Breast epithelium (tissue), 4 donors: ENCODE measurements around the gene ADM2. TPM values are rescaled to one million over a fixed set of nuclear protein-coding genes. Genes with fewer than 3 reads are reported as not detected.

Experiments used
- DNase-seq, 2 donors: peaks; one replicate each; pipeline ENCODE4 v3.0.0-alpha.2; 2019; ENCODE audit warnings: low spot score in 2 of 2
- H3K27ac ChIP-seq, 2 donors: fragments of 200-600 bp; sonication (generic) in 1 of 2; one replicate each; pipeline ENCODE4 v1.5.1; 2016 to 2019; ENCODE audit warnings: mild to moderate bottlenecking in 1 of 2
- H3K27me3 ChIP-seq, 2 donors: fragments of 200-600 bp; sonication (generic) in 1 of 2; one replicate each; pipeline versions ENCODE4 v1.5.1 to v1.6.0; 2017 to 2019; ENCODE audit warnings: control low read depth in 1 of 2, mild to moderate bottlenecking in 1 of 2
- H3K36me3 ChIP-seq: fragments of 200-600 bp; one replicate; pipeline ENCODE4 v1.5.1; 2019
- H3K4me1 ChIP-seq, 2 donors: fragments of 200-600 bp; sonication (generic); one replicate each; pipeline ENCODE4 v1.5.1; 2016 to 2019; ENCODE audit warnings: control low read depth in 1 of 2
- H3K4me3 ChIP-seq, 3 donors: fragments of 200-600 bp; sonication (generic); 1 replicate in 2 of 3; 2 replicates in 1 of 3; pipeline ENCODE4 v1.5.1; 2016 to 2019; ENCODE audit warnings: mild to moderate bottlenecking in 3 of 3, moderate library complexity in 2 of 3
- H3K9me3 ChIP-seq, 2 donors: fragments of 200-600 bp; sonication (generic) in 1 of 2; one replicate each; pipeline ENCODE4 v1.5.1; 2016 to 2019; ENCODE audit warnings: control low read depth in 1 of 2
- POLR2A ChIP-seq: fragments of 450-650 bp; IDR thresholded peaks from one replicate; pipeline ENCODE4 v1.6.1; 2016; ENCODE audit warnings: antibody characterized with exemption, mild to moderate bottlenecking, moderate library complexity
- POLR2AphosphoS5 ChIP-seq, 3 donors: sonication (generic); formaldehyde crosslinking; IDR thresholded peaks; one replicate each; pipeline ENCODE4 v1.6.1; 2017; ENCODE audit warnings: antibody characterized with exemption in 3 of 3
- intact Hi-C: fragments of 100-400 bp; cut with DNase I; formaldehyde crosslinking; loops from one replicate; pipeline ENCODE4 v1.15.1; 2023; ENCODE audit warnings: low total_unique reads
- total RNA-seq, 3 donors: library from RNA; depleted of rRNA; stranded (reverse); fragments of >200 nt; gene quantifications; one replicate each; pipeline ENCODE4 v1.1.0, GENCODE V29; 2016
- TF ChIP-seq, protein P1 (sequence below), 3 donors: fragments of 450-650 bp; IDR thresholded peaks; one replicate each; pipeline ENCODE4 v1.5.1; 2016 to 2017; ENCODE audit warnings: antibody characterized with exemption in 3 of 3, mild to moderate bottlenecking in 3 of 3, moderate library complexity in 3 of 3

The ADM2 gene
- total RNA-seq, 3 donors from 2014 or later, result 0.59 to 0.98 TPM; not detected in 1

DNA sequence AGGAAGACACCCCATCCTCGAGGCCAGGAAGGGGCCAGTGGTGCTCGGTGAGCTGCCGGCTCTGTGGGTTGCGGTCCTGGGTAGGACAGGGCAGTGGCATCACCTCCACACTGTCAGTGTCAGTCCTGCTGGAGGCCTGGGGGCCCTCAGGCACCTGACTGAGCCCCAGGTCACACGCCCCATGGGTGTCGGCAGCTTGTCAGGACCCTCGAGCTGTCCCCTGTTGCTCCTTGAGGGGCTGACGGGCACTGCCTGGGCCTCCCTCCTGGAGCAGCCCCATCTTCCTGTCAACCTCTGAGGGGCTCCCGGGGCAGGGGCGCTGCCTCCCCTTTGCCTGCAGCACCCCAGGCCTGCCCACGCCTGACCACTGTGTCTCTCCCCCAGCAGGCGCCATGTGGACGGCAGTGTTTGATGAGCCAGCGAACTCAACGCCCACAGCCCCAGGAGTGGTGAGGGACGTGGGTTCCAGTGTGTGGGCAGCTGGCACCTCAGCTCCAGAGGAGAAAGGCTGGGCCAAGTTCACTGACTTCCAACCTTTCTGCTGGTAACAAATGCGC is 42.0 kb upstream of the ADM2 start:
- Histone ChIP-seq H3K4me3 (no peak overlapping the region), H3K9me3 (no peaks in the 10 kb centered on the region), H3K27ac (no peak overlapping the region), H3K36me3 (no peaks in the 10 kb centered on the region), H3K27me3 (no peaks in the 10 kb centered on the region), H3K4me1 (no peaks in the 10 kb centered on the region)
- intact Hi-C loops, result no loop called here
- no peak for DNase-seq
- no peak for TF ChIP-seq POLR2AphosphoS5 (IDR thresholded peaks at IDR 0.05)
- TF ChIP-seq, protein P1, sequence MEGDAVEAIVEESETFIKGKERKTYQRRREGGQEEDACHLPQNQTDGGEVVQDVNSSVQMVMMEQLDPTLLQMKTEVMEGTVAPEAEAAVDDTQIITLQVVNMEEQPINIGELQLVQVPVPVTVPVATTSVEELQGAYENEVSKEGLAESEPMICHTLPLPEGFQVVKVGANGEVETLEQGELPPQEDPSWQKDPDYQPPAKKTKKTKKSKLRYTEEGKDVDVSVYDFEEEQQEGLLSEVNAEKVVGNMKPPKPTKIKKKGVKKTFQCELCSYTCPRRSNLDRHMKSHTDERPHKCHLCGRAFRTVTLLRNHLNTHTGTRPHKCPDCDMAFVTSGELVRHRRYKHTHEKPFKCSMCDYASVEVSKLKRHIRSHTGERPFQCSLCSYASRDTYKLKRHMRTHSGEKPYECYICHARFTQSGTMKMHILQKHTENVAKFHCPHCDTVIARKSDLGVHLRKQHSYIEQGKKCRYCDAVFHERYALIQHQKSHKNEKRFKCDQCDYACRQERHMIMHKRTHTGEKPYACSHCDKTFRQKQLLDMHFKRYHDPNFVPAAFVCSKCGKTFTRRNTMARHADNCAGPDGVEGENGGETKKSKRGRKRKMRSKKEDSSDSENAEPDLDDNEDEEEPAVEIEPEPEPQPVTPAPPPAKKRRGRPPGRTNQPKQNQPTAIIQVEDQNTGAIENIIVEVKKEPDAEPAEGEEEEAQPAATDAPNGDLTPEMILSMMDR (IDR thresholded peaks at IDR 0.05), result no peak
- no peak for TF ChIP-seq POLR2A

DNA sequence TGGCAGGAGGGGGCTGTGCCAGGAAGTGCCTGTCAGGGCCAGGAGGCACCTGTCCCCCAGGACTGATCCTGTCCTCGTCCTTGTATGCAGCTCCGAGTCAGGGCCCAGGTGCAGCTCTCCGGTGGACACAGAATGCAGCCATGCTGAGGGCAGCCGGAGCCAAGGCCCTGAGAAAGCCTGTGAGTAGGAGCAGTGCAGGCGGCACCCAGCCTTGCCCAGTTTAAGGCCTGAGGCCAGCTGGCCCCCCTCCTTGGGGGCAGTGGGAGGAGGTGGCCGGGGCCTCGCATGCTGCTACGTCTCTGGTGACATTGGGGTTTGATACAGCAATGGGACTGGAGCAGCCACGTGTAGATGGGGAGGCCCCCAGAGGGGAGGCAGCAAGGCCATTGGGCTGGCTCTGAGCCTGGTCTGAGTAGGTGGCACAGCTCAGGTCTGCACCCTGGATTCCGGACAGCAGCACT is 41.4 kb upstream of the ADM2 start:
- intact Hi-C loops, result no loop called here
- H3K36me3 ChIP-seq, result no peaks in the 10 kb centered on the region
- no peak for DNase-seq
- H3K4me1 ChIP-seq, result no peaks in the 10 kb centered on the region
- H3K9me3 ChIP-seq, result no peaks in the 10 kb centered on the region
- TF ChIP-seq, protein P1 (IDR thresholded peaks at IDR 0.05), result no peak
- TF ChIP-seq POLR2A (no peak), POLR2AphosphoS5 (IDR thresholded peaks at IDR 0.05) (no peak)
- H3K27me3 ChIP-seq, result no peaks in the 10 kb centered on the region
- H3K4me3 ChIP-seq, result no peak overlapping the region
- H3K27ac ChIP-seq, result no peak overlapping the region

DNA sequence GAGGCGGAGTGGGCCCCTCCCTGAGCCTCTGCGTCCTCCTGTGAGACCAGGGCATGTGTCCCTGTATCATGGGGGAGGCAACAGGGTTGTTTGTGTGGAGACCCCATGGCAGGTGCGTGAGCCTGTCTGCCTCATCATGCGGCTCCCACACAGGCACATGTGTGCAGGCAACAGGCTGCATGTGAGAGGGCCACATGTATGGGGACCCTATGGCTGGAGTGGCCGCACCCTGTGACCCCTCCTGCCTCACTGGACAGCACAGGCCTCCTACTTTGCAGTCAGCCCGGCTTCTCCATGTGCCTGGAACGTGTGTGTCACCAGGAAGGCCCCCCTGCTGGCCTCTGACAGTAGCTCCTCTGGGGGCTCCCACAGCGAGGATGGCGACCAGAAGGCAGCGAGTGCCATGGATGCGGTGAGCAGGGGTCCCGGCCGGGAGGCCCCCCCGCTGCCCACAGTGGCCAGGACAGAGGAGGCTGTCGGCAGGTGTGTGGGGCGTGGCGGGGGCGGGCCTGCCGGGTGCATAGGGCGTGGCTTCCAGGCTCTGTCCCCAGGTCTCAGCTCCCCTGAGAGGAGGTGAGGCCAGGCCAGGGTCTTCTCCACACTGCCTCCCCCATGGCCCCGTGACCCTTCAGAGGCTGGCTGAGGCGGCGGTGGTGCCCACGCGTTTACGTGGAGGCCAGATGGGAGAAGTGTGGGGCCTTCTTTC is 40.6 kb upstream of the ADM2 start:
- Histone ChIP-seq H3K36me3 (no peaks in the 10 kb centered on the region), H3K4me3 (no peak overlapping the region), H3K9me3 (no peaks in the 10 kb centered on the region), H3K27me3 (no peaks in the 10 kb centered on the region), H3K27ac (no peak overlapping the region), H3K4me1 (no peaks in the 10 kb centered on the region)
- no peak for DNase-seq
- intact Hi-C loops, result no loop called here
- TF ChIP-seq POLR2A, result no peak
- TF ChIP-seq, protein P1 (IDR thresholded peaks at IDR 0.05), result no peak
- no peak for TF ChIP-seq POLR2AphosphoS5 (IDR thresholded peaks at IDR 0.05)

DNA sequence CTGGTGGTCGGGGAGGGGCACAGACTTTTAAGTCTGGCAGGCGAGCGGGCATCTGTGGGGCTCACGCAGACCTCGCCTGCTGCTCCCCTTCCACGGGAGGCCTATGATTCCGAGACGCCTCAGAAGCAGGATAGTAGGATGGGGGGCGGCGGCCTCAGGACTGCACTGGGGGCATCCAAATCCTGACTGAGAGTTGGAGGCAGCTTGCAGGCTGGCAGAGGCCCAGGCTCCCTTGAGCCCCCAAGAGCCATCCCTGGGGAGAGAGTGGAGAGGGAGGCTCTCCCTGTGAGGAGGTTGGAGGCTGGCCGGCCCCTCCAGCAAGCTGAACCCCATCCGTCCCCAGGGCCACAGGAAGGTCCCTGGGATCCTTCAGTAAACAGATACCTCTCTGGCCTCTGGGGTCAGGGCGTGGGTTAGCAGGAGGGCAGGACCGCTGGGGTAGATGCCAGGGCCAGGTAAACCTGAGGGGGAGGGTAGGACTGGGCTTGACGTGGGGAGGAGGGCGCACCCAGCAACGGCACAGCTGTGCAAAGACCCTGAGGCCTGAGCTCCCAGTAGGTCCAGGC is 39.8 kb upstream of the ADM2 start:
- Histone ChIP-seq H3K9me3 (no peaks in the 10 kb centered on the region), H3K27me3 (no peaks in the 10 kb centered on the region), H3K36me3 (no peaks in the 10 kb centered on the region), H3K27ac (no peak overlapping the region), H3K4me1 (no peaks in the 10 kb centered on the region), H3K4me3 (no peak overlapping the region)
- no peak for TF ChIP-seq POLR2A
- TF ChIP-seq POLR2AphosphoS5 (IDR thresholded peaks at IDR 0.05), result no peak
- TF ChIP-seq, protein P1 (IDR thresholded peaks at IDR 0.05), result no peak
- intact Hi-C loops, result no loop called here
- DNase-seq, result no peak

DNA sequence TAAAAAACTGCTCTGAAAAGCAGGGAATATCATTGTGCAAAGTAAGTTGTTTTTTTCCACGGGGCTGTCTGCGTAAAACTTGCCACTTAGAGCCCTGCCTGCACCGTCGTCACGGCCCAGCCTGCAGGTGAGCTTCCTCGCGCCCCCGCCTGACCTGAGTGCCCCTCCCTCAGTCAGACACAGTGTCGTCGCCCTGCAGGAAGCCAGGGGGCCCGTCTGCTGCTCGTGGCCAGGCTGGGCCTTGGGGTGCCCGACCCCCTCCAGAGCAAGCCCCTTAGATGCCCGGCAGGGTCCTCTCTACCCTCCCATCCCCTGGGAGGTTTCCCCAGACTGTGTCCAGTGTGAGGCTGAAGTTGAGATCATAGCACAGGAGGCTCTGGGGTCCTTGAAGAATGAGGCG is 38.1 kb upstream of the ADM2 start:
- no peak for DNase-seq
- H3K27ac ChIP-seq, result peak overlapping the region in 1 of 2 donors; percentile 38

More for the DNA sequence above, 38.1 kb upstream of the ADM2 start:
- Histone ChIP-seq H3K4me1 (no peaks in the 10 kb centered on the region), H3K36me3 (no peaks in the 10 kb centered on the region), H3K4me3 (no peak overlapping the region), H3K9me3 (no peaks in the 10 kb centered on the region), H3K27me3 (no peaks in the 10 kb centered on the region)
- no peak for TF ChIP-seq POLR2AphosphoS5 (IDR thresholded peaks at IDR 0.05)
- TF ChIP-seq, protein P1 (IDR thresholded peaks at IDR 0.05), result no peak
- TF ChIP-seq POLR2A, result no peak
- intact Hi-C loops, result no loop called here
